ENCODE data around the gene IQCK.

IQCK gene

GRCh38 chr16:19701091-19701490, 17.0 kb upstream of the IQCK start:
- no peaks in the 10 kb centered on the region for H3K9me3 ChIP-seq (ENCODE audit: control insufficient read depth, insufficient read depth, low read depth, low read length)
- peaks cover 7 to 74% of the 10 kb centered on the region in 2 experiments for H3K36me3 ChIP-seq (ENCODE audit: control insufficient read depth in 2 of 2, insufficient read depth in 1 of 2, low read length in 2 of 2)
- no peak for TF ChIP-seq ZBTB7A (tag by site-specific recombination; IDR thresholded peaks at IDR 0.05; ENCODE audit: low read depth)
- TF ChIP-seq ZNF843 (tag by site-specific recombination; IDR thresholded peaks at IDR 0.05): no peak
- ChIA-PET POLR2A (no interaction called here), CTCF (no interaction called here)
- no peak overlapping the region for H3K27ac ChIP-seq (ENCODE audit: extremely low read depth, low read depth, low read length)
- no peak overlapping the region for H3K4me3 ChIP-seq (ENCODE audit: low read depth, low read length)
- peaks cover 19% of the 10 kb centered on the region for H3K4me1 ChIP-seq (ENCODE audit: control insufficient read depth, insufficient read depth, low read length)

DNA sequence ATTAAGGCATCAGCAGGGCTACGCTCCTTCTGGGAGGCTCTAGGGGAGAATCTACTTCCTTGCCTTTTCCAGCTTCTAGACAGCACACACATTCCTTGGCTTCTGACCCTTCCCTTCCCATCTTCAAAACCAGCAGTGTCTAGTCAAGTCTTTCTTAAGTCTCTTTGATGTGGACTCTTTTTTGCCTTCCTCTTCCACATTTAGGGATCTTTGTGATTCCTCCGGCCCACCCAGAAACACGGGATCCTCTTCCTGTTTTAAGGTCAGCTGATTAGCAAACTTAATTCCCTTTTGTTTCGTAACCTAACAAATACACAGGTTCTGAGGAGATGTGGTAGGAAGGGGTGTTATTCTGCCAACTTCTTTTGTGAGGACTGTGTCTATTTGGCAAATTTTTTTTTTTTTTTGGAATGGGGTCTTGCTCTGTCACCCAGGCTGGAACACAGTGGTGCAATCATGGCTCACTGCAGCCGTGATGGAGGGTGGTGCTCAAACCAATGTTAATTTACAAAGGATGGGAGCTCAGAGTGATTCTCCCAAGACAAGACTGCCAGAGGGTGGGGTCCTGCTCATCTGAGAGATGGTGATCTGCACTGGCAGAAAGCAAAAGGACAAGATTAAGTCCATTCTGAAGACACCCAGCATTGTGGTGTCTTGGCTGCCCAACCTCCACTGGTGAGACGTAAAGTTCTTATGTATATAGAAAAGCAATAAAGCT, 14.7 kb upstream of the IQCK start:
- no peak overlapping the region for H3K4me3 ChIP-seq (ENCODE audit: low read depth, low read length)
- ChIA-PET CTCF (interaction anchor here (0.5 to 0.6 kb wide), 2 partner anchors 89 to 450 kb away, joined by 3 to 4 read pairs; no protein-coding TSS in a partner anchor), POLR2A (no interaction called here)
- no peaks in the 10 kb centered on the region for H3K9me3 ChIP-seq (ENCODE audit: control insufficient read depth, insufficient read depth, low read depth, low read length)
- no peak for TF ChIP-seq ZNF239 (tag by site-specific recombination; IDR thresholded peaks at IDR 0.05)
- TF ChIP-seq, protein P1, sequence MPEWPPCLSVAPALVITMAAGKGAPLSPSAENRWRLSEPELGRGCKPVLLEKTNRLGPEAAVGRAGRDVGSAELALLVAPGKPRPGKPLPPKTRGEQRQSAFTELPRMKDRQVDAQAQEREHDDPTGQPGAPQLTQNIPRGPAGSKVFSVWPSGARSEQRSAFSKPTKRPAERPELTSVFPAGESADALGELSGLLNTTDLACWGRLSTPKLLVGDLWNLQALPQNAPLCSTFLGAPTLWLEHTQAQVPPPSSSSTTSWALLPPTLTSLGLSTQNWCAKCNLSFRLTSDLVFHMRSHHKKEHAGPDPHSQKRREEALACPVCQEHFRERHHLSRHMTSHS (tag by site-specific recombination; IDR thresholded peaks at IDR 0.05): no peak
- no peak for TF ChIP-seq ZNF335 (tag by site-specific recombination; conservative IDR thresholded peaks at IDR 0.05)
- TF ChIP-seq TCF7L2 (IDR thresholded peaks at IDR 0.05; ENCODE audit: borderline replicate concordance, low read depth, low read length): no peak
- H3K36me3 ChIP-seq (ENCODE audit: control insufficient read depth in 2 of 2, insufficient read depth in 1 of 2, low read length in 2 of 2): peaks cover 7 to 82% of the 10 kb centered on the region in 2 experiments
- no peak overlapping the region for H3K27ac ChIP-seq (ENCODE audit: extremely low read depth, low read depth, low read length)
- H3K4me1 ChIP-seq (ENCODE audit: control insufficient read depth, insufficient read depth, low read length): peaks cover 10% of the 10 kb centered on the region

GRCh38 chr16:19704321-19705145, 13.5 kb upstream of the IQCK start:
- Histone ChIP-seq H3K27ac (ENCODE audit: extremely low read depth, low read depth, low read length) (no peak overlapping the region), H3K9me3 (ENCODE audit: control insufficient read depth, insufficient read depth, low read depth, low read length) (no peaks in the 10 kb centered on the region), H3K4me3 (ENCODE audit: low read depth, low read length) (no peak overlapping the region), H3K4me1 (ENCODE audit: control insufficient read depth, insufficient read depth, low read length) (peaks cover 10% of the 10 kb centered on the region), H3K36me3 (ENCODE audit: control insufficient read depth in 2 of 2, insufficient read depth in 1 of 2, low read length in 2 of 2) (peaks cover 7 to 82% of the 10 kb centered on the region in 2 experiments)
- no peak for TF ChIP-seq ZNF324 (tag by site-specific recombination; IDR thresholded peaks at IDR 0.05)
- no peak for TF ChIP-seq TRIM28 (IDR thresholded peaks at IDR 0.05; ENCODE audit: borderline replicate concordance, low read length)
- TF ChIP-seq ZNF2 (tag by site-specific recombination; IDR thresholded peaks at IDR 0.05): no peak
- no peak for TF ChIP-seq GFI1B (tag by site-specific recombination; IDR thresholded peaks at IDR 0.05)
- no peak for TF ChIP-seq ZNF223 (tag by site-specific recombination; IDR thresholded peaks at IDR 0.05)
- ChIA-PET CTCF (interaction anchor here (0.8 kb wide), 1 partner anchor 39 kb away, joined by 3 read pairs; no protein-coding TSS in a partner anchor), POLR2A (no interaction called here)

DNA sequence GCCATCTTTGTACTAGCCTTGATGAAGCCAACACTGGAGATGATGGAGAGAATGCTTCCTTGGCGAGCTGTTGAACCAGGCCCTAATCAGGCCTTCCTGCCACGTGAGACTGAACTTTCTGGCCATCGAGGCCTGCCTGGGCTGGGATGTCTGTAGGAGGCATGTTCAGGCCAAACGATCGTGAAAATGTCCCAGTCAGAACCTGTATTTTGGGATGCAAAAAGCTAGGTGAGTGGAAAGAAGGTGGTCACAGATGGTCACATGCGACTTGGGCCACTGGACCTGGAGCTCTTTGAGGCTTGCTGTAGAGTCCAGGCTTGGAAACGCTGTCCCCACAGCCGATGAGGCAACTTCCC, 12.9 kb upstream of the IQCK start:
- ChIA-PET CTCF (no interaction called here), POLR2A (interaction anchor here (1.5 kb wide), 1 partner anchor 150 kb away, joined by 4 read pairs; the partner anchor contains the start of gene VPS35L)
- no peak overlapping the region for H3K27ac ChIP-seq (ENCODE audit: extremely low read depth, low read depth, low read length)
- H3K9me3 ChIP-seq (ENCODE audit: control insufficient read depth, insufficient read depth, low read depth, low read length): no peaks in the 10 kb centered on the region
- TF ChIP-seq ZNF221 (tag by site-specific recombination; IDR thresholded peaks at IDR 0.05; ENCODE audit: borderline replicate concordance) (no peak), ZNF140 (tag by site-specific recombination; IDR thresholded peaks at IDR 0.05) (no peak), ZNF155 (tag by site-specific recombination; IDR thresholded peaks at IDR 0.05) (no peak), ZSCAN4 (tag by site-specific recombination; IDR thresholded peaks at IDR 0.05) (no peak), ZNF785 (tag by site-specific recombination; IDR thresholded peaks at IDR 0.05) (no peak), ZNF621 (tag by site-specific recombination; IDR thresholded peaks at IDR 0.05) (no peak), ZNF830 (tag by site-specific recombination; IDR thresholded peaks at IDR 0.05; ENCODE audit: low read depth) (no peak)
- H3K4me1 ChIP-seq (ENCODE audit: control insufficient read depth, insufficient read depth, low read length): peaks cover 10% of the 10 kb centered on the region
- H3K36me3 ChIP-seq (ENCODE audit: control insufficient read depth in 2 of 2, insufficient read depth in 1 of 2, low read length in 2 of 2): peaks cover 7 to 83% of the 10 kb centered on the region in 2 experiments
- no peak overlapping the region for H3K4me3 ChIP-seq (ENCODE audit: low read depth, low read length)

Measured in HEK293 (cell line).